Astrocyte of the spinal cord (primary cell): ENCODE data around the gene DCLK1.

Experiments
- DNase-seq: peaks from one replicate; pipeline ENCODE4 v3.0.0; 2011; ENCODE audit warnings: low read depth, low spot score
- H3K4me3 ChIP-seq: 2 replicates; pipeline ENCODE4 v1.5.1; 2011; ENCODE audit warnings: low read depth, mild to moderate bottlenecking, low read length, moderate library complexity
- in situ Hi-C: cut with HindIII; loops from 2 replicates; pipeline ENCODE4 v1.10.0; 2017; ENCODE audit warnings: low sequenced_read_pairs
- TF ChIP-seq, protein P1 (sequence below): IDR thresholded peaks from 2 replicates; pipeline ENCODE4 v1.5.1; 2012; ENCODE audit warnings: low read depth, mild to moderate bottlenecking, low read length, inconsistent platforms

Gene DCLK1

GRCh38 chr13:35912841-35913240 lies 218.3 kb downstream of the DCLK1 start:
- TF ChIP-seq, protein P1, sequence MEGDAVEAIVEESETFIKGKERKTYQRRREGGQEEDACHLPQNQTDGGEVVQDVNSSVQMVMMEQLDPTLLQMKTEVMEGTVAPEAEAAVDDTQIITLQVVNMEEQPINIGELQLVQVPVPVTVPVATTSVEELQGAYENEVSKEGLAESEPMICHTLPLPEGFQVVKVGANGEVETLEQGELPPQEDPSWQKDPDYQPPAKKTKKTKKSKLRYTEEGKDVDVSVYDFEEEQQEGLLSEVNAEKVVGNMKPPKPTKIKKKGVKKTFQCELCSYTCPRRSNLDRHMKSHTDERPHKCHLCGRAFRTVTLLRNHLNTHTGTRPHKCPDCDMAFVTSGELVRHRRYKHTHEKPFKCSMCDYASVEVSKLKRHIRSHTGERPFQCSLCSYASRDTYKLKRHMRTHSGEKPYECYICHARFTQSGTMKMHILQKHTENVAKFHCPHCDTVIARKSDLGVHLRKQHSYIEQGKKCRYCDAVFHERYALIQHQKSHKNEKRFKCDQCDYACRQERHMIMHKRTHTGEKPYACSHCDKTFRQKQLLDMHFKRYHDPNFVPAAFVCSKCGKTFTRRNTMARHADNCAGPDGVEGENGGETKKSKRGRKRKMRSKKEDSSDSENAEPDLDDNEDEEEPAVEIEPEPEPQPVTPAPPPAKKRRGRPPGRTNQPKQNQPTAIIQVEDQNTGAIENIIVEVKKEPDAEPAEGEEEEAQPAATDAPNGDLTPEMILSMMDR, result no peak
- DNase-seq, result no peak
- in situ Hi-C loops, result no loop called here
- no peak overlapping the region for H3K4me3 ChIP-seq

DNA sequence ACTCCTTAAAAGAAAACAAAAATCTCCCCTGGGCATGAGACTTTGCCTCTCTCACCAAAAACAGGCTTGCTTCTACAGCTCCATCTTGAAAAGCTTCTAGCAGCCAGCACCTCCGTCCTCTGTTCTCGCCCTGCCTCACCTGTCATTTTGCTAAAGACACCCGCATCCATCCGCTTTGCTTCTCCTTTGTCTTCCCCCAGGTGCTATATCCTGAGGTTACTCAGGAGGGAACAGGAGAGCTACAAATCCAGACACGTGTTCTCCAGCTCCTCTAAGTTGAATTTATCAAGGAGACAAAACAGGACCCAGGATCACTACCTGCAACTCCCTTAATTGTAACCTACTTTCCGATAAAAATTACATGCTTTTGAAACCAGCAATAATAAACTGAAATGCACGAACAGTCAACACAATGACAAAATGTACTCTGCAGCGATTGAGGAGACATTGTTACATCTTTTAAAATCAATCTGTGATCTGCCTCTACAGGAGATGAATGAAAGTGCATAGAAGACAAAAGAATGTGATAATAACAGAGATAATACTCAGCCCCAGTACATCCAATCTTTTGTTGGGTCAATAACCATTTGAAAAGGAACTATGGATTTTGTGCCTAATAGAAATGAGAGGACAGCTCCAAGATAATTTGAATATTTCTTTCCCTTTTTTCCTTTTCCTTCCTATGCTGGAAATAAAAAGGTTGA lies 221.2 kb downstream of the DCLK1 start:
- TF ChIP-seq, protein P1, result no peak
- in situ Hi-C loops, result no loop called here
- DNase-seq, result no peak
- H3K4me3 ChIP-seq, result no peak overlapping the region

GRCh38 chr13:35909091-35909490 lies 222.1 kb downstream of the DCLK1 start:
- TF ChIP-seq, protein P1, result no peak
- in situ Hi-C loops, result no loop called here
- H3K4me3 ChIP-seq, result no peak overlapping the region
- no peak for DNase-seq

DNA sequence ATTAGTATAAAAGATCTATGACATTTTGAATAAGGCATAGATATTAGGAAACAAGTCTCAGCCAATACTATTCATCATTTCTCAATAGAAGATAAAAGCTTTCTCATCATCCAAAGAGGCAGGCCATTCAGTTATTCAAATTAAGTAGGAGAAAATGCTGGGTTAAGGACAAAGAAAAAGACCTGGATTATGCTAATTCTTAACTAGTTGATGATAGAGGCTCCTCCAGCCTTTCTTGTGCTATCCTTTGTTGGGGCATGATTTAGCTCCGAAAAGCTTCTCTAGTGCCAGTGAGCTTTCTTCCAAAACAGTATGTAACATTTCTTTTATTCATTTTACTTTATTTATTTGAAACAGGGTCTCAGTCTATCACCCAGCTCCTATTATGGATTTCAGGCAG lies 223.0 kb downstream of the DCLK1 start:
- TF ChIP-seq, protein P1, result no peak
- no peak overlapping the region for H3K4me3 ChIP-seq
- no peak for DNase-seq
- in situ Hi-C loops, result no loop called here

DNA sequence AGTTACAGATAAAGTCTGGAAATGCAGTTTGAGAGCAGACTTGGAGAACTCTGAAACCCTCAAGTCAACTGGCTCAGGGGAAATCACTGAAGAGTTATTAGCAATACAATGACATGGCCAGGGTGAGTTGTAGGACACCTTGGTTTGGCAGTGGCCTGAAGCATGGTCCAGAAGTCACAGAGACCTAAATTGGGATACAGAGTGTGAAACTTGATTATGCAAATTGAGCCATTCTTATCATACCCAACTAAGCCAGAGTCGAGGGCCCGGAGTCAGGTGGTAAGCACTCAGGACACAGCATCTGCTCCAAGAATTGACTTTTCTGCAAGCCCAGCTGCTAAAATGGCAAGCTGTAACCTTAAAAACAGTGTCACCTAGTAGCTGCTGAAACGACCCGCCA lies 224.5 kb downstream of the DCLK1 start:
- DNase-seq, result no peak
- TF ChIP-seq, protein P1, result no peak
- no peak overlapping the region for H3K4me3 ChIP-seq
- in situ Hi-C loops, result no loop called here

- no peak overlapping the region for H3K4me3 ChIP-seq
- in situ Hi-C loops, result no loop called here
- no peak for DNase-seq
- TF ChIP-seq, protein P1, result no peak
These were observed 228.1 kb downstream of the DCLK1 start for GRCh38 chr13:35903075-35903474.
